Left ventricle myocardium superior (tissue), 1 donor: Measurements from ENCODE around the gene EPB41L4B. TPM values are rescaled to one million over a fixed set of nuclear protein-coding genes. Genes with fewer than 3 reads are reported as not detected.

Source experiments
- ATAC-seq: fragments of 200-7000 bp; cut with Tn5 transposase; one replicate; pipeline ENCODE4 v1.9.1; 2020; ENCODE audit warnings: mild to moderate bottlenecking, moderate library complexity
- DNase-seq: peaks from one replicate; pipeline ENCODE4 v3.0.0-alpha.2; 2020
- intact Hi-C: fragments of 100-400 bp; cut with micrococcal nuclease; formaldehyde crosslinking; loops from one replicate; pipeline ENCODE4 v1.11.0; 2022
- total RNA-seq: library from RNA; stranded (reverse); fragmentation: NEBNext Ultra II Directional; extraction: Animal tissue kit (Norgen Biotek cat#: 25700); gene quantifications from one replicate; pipeline ENCODE4 v1.2.1, GENCODE V29; 2021
- donor health status: DM: no; HTN: yes; CAD: no; lungs with severe emphysema.

The EPB41L4B gene
- total RNA-seq, 1 donor from 2014 or later = 8.9 TPM

GRCh38 chr9:109276469-109277440 lies 44.1 kb downstream of the EPB41L4B start:
- ATAC-seq = no peak

GRCh38 chr9:109274884-109275730 lies 45.8 kb downstream of the EPB41L4B start:
- ATAC-seq (peak; percentile 71), DNase-seq (peak; percentile 39)
- intact Hi-C loops = no loop called here

More at GRCh38 chr9:109276469-109277440, 44.1 kb downstream of the EPB41L4B start:
- DNase-seq = no peak
- intact Hi-C loops = no loop called here

GRCh38 chr9:109273869-109274268 lies 47.0 kb downstream of the EPB41L4B start:
- DNase-seq = no peak
- ATAC-seq = peak; percentile 32
- intact Hi-C loops = no loop called here

GRCh38 chr9:109272745-109273144 lies 48.1 kb downstream of the EPB41L4B start:
- DNase-seq = no peak
- no peak for ATAC-seq
- intact Hi-C loops = no loop called here

GRCh38 chr9:109272045-109272444 lies 48.8 kb downstream of the EPB41L4B start:
- DNase-seq (no peak), ATAC-seq (no peak)
- intact Hi-C loops = no loop called here

- DNase-seq (no peak), ATAC-seq (no peak)
- intact Hi-C loops = no loop called here
Observed at GRCh38 chr9:109270971-109271925, 49.6 kb downstream of the EPB41L4B start.

DNA sequence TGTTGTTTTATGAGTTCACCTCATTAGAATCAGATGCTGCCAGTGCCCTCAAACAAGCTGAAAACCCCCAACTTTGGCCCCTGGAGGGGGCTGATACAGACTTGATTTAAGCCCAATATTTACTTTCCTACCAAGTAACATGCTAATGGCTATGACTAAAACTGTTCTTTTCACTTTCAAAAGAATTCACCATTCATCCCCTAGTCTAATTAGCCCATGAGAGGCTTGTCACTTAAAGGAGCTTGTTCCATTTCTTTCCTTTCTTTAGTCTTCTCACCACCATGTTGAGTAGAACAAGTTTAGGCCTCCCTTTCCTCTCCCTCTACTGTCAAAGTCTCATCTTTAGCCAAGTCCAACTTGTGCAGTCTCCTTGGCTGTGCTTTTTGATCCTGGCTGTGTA lies 50.4 kb downstream of the EPB41L4B start:
- ATAC-seq = no peak
- DNase-seq = no peak

DNA sequence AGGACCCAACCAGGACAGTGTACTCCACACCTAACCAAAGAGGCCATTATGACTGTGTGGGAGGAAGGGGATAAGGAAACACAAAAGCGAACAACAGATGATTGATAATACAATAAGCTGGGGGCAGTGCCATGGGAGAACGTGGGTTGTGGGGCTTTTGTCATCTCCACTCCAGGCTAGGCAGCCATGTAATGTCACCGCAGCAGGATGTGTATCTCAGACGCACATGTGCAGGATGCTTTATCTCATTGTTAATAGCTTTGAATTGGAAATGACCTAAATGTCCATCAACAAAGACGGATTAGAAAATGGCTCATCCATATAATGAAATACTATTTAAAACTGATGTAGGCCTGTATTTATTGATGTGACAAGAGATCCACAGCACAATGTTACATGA lies 51.0 kb downstream of the EPB41L4B start:
- intact Hi-C loops = no loop called here
- DNase-seq (no peak), ATAC-seq (no peak)

More for the DNA sequence above, 50.4 kb downstream of the EPB41L4B start:
- intact Hi-C loops = no loop called here

GRCh38 chr9:109269081-109269480 lies 51.8 kb downstream of the EPB41L4B start:
- intact Hi-C loops = no loop called here
- DNase-seq (no peak), ATAC-seq (no peak)

GRCh38 chr9:109267555-109267954 lies 53.3 kb downstream of the EPB41L4B start:
- intact Hi-C loops = no loop called here
- DNase-seq = no peak
- ATAC-seq = no peak

GRCh38 chr9:109264877-109265587 lies 55.8 kb downstream of the EPB41L4B start:
- intact Hi-C loops = no loop called here
- peak; percentile 61 for DNase-seq
- peak; percentile 73 for ATAC-seq

GRCh38 chr9:109263358-109263757 lies 57.5 kb downstream of the EPB41L4B start:
- intact Hi-C loops = no loop called here

DNA sequence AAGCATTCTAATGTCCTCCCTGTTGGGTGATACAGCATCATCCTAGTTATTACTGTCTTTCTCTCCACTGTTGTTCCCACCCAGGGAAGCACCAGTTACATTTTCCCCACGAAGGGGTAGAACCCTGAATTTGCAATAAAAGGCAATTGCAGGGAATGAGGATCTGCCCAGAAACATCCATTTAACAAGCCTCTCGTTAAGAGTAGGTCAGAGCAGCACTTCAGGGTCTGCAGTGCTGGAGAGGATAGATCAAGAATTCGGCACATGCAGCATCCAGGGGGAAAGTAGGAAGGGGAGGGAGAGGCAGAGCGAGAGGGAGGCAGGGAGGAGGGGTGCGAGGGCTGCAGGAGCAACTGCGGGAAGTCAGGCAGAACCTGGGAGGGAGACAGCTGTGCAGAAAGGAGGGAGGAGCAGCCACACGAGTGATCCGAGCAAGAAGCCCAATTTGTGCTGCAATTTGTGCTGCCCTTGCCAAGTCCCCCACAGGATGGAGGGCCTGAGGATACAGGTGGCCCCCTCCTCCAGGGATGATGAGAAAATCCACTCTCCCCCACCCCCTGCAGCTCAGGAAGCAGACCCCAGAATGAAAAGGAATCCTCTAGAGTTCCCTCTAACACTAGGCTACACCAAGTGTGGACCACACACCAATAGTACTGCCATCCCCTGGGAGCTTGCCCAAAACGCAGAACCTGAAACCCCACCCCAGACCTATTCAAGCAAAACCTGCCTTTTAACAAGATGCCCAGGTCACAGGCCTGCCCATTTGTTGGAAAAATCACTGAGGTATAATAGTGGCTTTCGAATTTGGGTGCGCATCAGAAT lies 62.2 kb downstream of the EPB41L4B start:
- intact Hi-C loops = no loop called here

More at GRCh38 chr9:109263358-109263757, 57.5 kb downstream of the EPB41L4B start:
- DNase-seq = no peak
- ATAC-seq = peak; percentile 77

GRCh38 chr9:109256336-109256735 lies 64.5 kb downstream of the EPB41L4B start:
- intact Hi-C loops = no loop called here
- ATAC-seq (no peak), DNase-seq (no peak)

More for the DNA sequence above, 62.2 kb downstream of the EPB41L4B start:
- ATAC-seq (no peak), DNase-seq (no peak)

GRCh38 chr9:109255394-109255793 lies 65.5 kb downstream of the EPB41L4B start:
- intact Hi-C loops = no loop called here
- ATAC-seq (no peak), DNase-seq (no peak)

DNA sequence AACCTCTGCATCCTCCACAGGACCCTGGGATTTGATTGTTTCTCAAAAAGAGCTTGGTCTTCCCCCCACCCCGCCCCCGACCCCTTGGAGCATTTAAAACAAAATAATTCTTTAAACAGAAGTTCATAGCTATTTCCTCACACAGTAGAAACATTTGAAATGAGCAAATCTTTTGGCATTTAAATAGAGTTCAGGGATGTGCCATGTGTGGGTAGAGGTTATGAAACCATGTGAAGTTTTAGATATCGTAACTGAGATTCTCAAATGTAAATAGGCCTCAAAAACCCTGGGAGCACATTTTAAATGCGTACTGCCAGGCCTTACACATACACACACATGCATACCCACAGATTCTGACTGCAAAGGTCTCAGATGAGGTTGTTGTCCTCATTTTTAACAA lies 66.5 kb downstream of the EPB41L4B start:
- ATAC-seq = peak; percentile 13
- no peak for DNase-seq
- intact Hi-C loops = no loop called here

- DNase-seq (no peak), ATAC-seq (peak; percentile 42)
- intact Hi-C loops = no loop called here
Observed at GRCh38 chr9:109253637-109254284, 67.1 kb downstream of the EPB41L4B start.
